Tibial nerve (tissue), 3 donors: ENCODE measurements around the gene SMC3.

ENCODE experiments used
- CTCF ChIP-seq, 5 experiments: fragments of 200-600 bp in 3 of 5; fragments of 450-650 bp in 2 of 5; sonication (generic) in 3 of 5; IDR thresholded peaks; one replicate each; pipeline ENCODE4 v1.5.1; 2016 to 2019; ENCODE audit warnings: antibody characterized with exemption in 5 of 5, mild to moderate bottlenecking in 3 of 5, moderate library complexity in 2 of 5
- POLR2A ChIP-seq, 2 donors: fragments of 450-650 bp; IDR thresholded peaks; one replicate each; pipeline ENCODE4 v1.6.1; 2017; ENCODE audit warnings: antibody characterized with exemption in 2 of 2, mild to moderate bottlenecking in 2 of 2, moderate library complexity in 2 of 2

DNA sequence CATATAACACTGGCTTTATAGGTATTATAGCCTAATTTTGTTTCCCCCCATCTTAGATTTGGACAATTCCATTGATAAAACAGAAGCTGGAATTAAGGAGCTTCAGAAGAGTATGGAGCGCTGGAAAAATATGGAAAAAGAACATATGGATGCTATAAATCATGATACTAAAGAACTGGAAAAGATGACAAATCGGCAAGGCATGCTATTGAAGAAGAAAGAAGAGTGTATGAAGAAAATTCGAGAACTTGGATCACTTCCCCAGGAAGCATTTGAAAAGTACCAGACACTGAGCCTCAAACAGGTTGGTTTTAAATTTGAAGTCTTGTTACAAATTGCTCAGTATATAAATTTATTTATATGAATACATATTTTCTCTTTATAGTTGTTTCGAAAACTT, 34.1 kb downstream of the SMC3 start:
- TF ChIP-seq CTCF (IDR thresholded peaks at IDR 0.05) = no peak
- TF ChIP-seq POLR2A (IDR thresholded peaks at IDR 0.05) = no peak
